HG02623 (cell line): ENCODE data around the gene LRP1-AS.

Source experiments
- ATAC-seq: cut with Tn5 transposase; IDR thresholded peaks from one replicate; pipeline ENCODE4 v1.9.1; 2021; ENCODE audit warnings: moderate library complexity; ENCODE audit not compliant: unreplicated experiment

LRP1-AS gene

GRCh38 chr12:57101892-57102695 lies 45.3 kb downstream of the LRP1-AS start:
- ATAC-seq = no peak

- ATAC-seq = no peak
Observed at GRCh38 chr12:57099766-57100165, 47.7 kb downstream of the LRP1-AS start.

GRCh38 chr12:57099047-57099714 lies 48.2 kb downstream of the LRP1-AS start:
- ATAC-seq = no peak

GRCh38 chr12:57098546-57098945 lies 48.9 kb downstream of the LRP1-AS start:
- no peak for ATAC-seq

GRCh38 chr12:57097554-57097835 lies 49.9 kb downstream of the LRP1-AS start:
- ATAC-seq = no peak

- ATAC-seq = no peak
Observed at GRCh38 chr12:57096748-57097553, 50.5 kb downstream of the LRP1-AS start.

GRCh38 chr12:57096099-57096572 lies 51.3 kb downstream of the LRP1-AS start:
- no peak for ATAC-seq

GRCh38 chr12:57095440-57095839 lies 52.0 kb downstream of the LRP1-AS start:
- no peak for ATAC-seq
